Activated CD4-positive, alpha-beta T cell treated with anti-CD3 and anti-CD28 coated beads, Interleukin-2, amount 50 U/mL, for 48 hours (primary cell): ENCODE data around the gene GPR35.
A peak's percentile ranks its signal among the peaks of the same experiment; 100 is the strongest.

Source experiments
- DNase-seq, 2 experiments: peaks; one replicate each; pipeline ENCODE4 v3.0.0-alpha.2; 2020

Gene GPR35

GRCh38 chr2:240624950-240625621 is at the start of gene GPR35:
Gene GPR35, plus strand, starts transcription at chr2:240625480. Its CDS starts 4,473 bp downstream, at chr2:240629953.
- DNase-seq: peak; percentile 83 to 89

GRCh38 chr2:240576036-240576435 is 49.2 kb upstream of the GPR35 start:
- DNase-seq: no peak

GRCh38 chr2:240576436-240577205 is 48.7 kb upstream of the GPR35 start:
- DNase-seq: no peak

- no peak for DNase-seq
Observed at GRCh38 chr2:240577281-240578109, 47.8 kb upstream of the GPR35 start.

- no peak for DNase-seq
Observed at GRCh38 chr2:240578110-240578450, 47.2 kb upstream of the GPR35 start.

- no peak for DNase-seq
Observed at GRCh38 chr2:240578488-240578887, 46.8 kb upstream of the GPR35 start.

GRCh38 chr2:240579071-240579762 is 46.1 kb upstream of the GPR35 start:
- no peak for DNase-seq

GRCh38 chr2:240579771-240580614 is 45.3 kb upstream of the GPR35 start:
- peak; percentile 79 to 83 for DNase-seq

GRCh38 chr2:240581811-240582210 is 43.5 kb upstream of the GPR35 start:
- no peak for DNase-seq

- DNase-seq: no peak
Observed at GRCh38 chr2:240582781-240583180, 42.5 kb upstream of the GPR35 start.

GRCh38 chr2:240583774-240584173 is 41.5 kb upstream of the GPR35 start:
- no peak for DNase-seq

- no peak for DNase-seq
Observed at GRCh38 chr2:240584486-240585031, 40.7 kb upstream of the GPR35 start.

- DNase-seq: no peak
Observed at GRCh38 chr2:240585101-240585500, 40.2 kb upstream of the GPR35 start.

GRCh38 chr2:240585681-240586197 is 39.5 kb upstream of the GPR35 start:
- no peak for DNase-seq

- DNase-seq: peak; percentile 97 to 98
Observed at GRCh38 chr2:240586198-240586918, 38.9 kb upstream of the GPR35 start, which contains the start of gene CAPN10. Gene CAPN10, plus strand, starts transcription at chr2:240586734. Its CDS starts 178 bp downstream, at chr2:240586912.

GRCh38 chr2:240586919-240587800 is 38.1 kb upstream of the GPR35 start:
- DNase-seq: peak; percentile 50 to 62

- DNase-seq: no peak
Observed at GRCh38 chr2:240588006-240588655, 37.1 kb upstream of the GPR35 start.

- DNase-seq: no peak
Observed at GRCh38 chr2:240588669-240589068, 36.6 kb upstream of the GPR35 start.

- no peak for DNase-seq
Observed at GRCh38 chr2:240589375-240589774, 35.9 kb upstream of the GPR35 start.
